Activated CD4-positive, alpha-beta T cell treated with anti-CD3 and anti-CD28 coated beads, Interleukin-2, amount 10 ng/mL, durations not matched to agents 7 days and 5 days (primary cell): ENCODE data around the gene OR1S1. TPM values are rescaled to one million over a fixed set of nuclear protein-coding genes. Genes with fewer than 3 reads are reported as not detected.
"Not testable (repeated sequence)": the region's sequence is repeated elsewhere in the genome, so short reads cannot be mapped to it uniquely, and the experiment has no call there.

Experiments used
- CTCF ChIA-PET: fragments of 350-600 bp; sonication (Branson Sonifier 250); formaldehyde crosslinking; loops from one replicate; lab custom pipeline; 2021; ENCODE audit warnings: antibody characterized with exemption; lab: Charles Lee
- POLR2A ChIA-PET: fragments of 350-600 bp; sonication (Branson Sonifier 250); formaldehyde crosslinking; loops from one replicate; lab custom pipeline; 2021; ENCODE audit warnings: antibody characterized with exemption; lab: Charles Lee
- DNase-seq: peaks from one replicate; pipeline ENCODE4 v3.0.0-alpha.2; 2020
- H3K27ac Mint-ChIP-seq: one replicate; pipeline ENCODE4 v1.8.0; 2021; ENCODE audit warnings: mild to moderate bottlenecking, moderate library complexity, mixed read lengths
- H3K27me3 Mint-ChIP-seq: one replicate; pipeline ENCODE4 v1.8.0; 2021; ENCODE audit warnings: mixed read lengths
- H3K36me3 Mint-ChIP-seq: one replicate; pipeline ENCODE4 v1.8.0; 2021; ENCODE audit warnings: low read depth, mixed read lengths
- H3K4me1 Mint-ChIP-seq: one replicate; pipeline ENCODE4 v1.8.0; 2021; ENCODE audit warnings: mixed read lengths
- H3K4me3 Mint-ChIP-seq: one replicate; pipeline ENCODE4 v1.8.0; 2021; ENCODE audit warnings: mild to moderate bottlenecking, moderate library complexity, mixed read lengths
- H3K9me3 Mint-ChIP-seq: one replicate; pipeline ENCODE4 v1.8.0; 2021; ENCODE audit warnings: mixed read lengths
- total RNA-seq, 2 experiments: library from RNA; stranded (reverse); gene quantifications; one replicate each; pipeline ENCODE4 v1.2.3, GENCODE V29; 2021

The OR1S1 gene
- total RNA-seq = not detected

GRCh38 chr11:58212420-58212819 lies at the start of gene OR1S1:
Gene OR1S1 (plus strand): TSS chr11:58212720.
- H3K4me3 Mint-ChIP-seq, DNase-seq, H3K27ac Mint-ChIP-seq, H3K36me3 Mint-ChIP-seq, H3K9me3 Mint-ChIP-seq, POLR2A ChIA-PET, CTCF ChIA-PET, H3K4me1 Mint-ChIP-seq, H3K27me3 Mint-ChIP-seq: not testable (repeated sequence)

- Mint-ChIP-seq H3K4me3 (no peak overlapping the region), H3K27ac (no peak overlapping the region), H3K36me3 (no peaks in the 10 kb centered on the region), H3K4me1 (no peaks in the 10 kb centered on the region), H3K9me3 (no peaks in the 10 kb centered on the region), H3K27me3 (no peaks in the 10 kb centered on the region)
- ChIA-PET POLR2A (no interaction called here), CTCF (no interaction called here)
- DNase-seq = no peak
These were observed 48.1 kb upstream of the OR1S1 start for GRCh38 chr11:58164389-58164788.

GRCh38 chr11:58164990-58165389 lies 47.5 kb upstream of the OR1S1 start:
- no peaks in the 10 kb centered on the region for H3K9me3 Mint-ChIP-seq
- H3K4me1 Mint-ChIP-seq = no peaks in the 10 kb centered on the region
- H3K36me3 Mint-ChIP-seq = no peaks in the 10 kb centered on the region
- no peak for DNase-seq
- no peaks in the 10 kb centered on the region for H3K27me3 Mint-ChIP-seq
- H3K4me3 Mint-ChIP-seq = no peak overlapping the region
- POLR2A ChIA-PET = no interaction called here
- H3K27ac Mint-ChIP-seq = no peak overlapping the region
- CTCF ChIA-PET = no interaction called here

DNA sequence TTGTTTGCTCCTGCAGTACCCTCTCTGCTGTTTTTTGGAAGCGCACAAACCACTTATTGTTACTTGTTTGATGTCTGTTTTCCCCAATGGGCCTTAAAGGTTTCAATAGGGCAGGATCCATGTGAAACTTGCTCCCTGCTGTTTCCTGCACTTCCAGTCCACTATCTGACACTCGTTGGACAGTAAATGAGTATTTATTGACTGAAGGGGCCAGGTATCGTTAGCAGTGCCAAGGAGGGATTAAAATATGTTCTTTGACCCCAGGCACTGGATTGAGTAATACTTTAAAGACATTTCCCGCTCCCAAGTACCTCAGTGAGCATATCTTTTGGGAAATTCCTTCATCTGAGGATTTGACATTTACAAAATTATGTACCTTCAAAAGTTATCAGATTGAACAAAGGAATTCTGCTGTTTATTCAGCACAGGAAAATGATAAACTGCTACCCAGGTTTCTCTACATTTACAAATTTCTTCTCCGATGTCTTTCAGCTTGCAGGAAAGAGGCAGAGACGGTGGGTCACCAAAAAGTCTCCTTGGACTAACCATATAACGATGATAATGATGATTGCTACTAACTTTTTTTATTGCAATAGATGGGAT lies 46.9 kb upstream of the OR1S1 start:
- Mint-ChIP-seq H3K4me1 (no peaks in the 10 kb centered on the region), H3K4me3 (no peak overlapping the region), H3K27ac (no peak overlapping the region), H3K9me3 (no peaks in the 10 kb centered on the region), H3K36me3 (no peaks in the 10 kb centered on the region), H3K27me3 (no peaks in the 10 kb centered on the region)
- CTCF ChIA-PET = no interaction called here
- POLR2A ChIA-PET = no interaction called here
- DNase-seq = no peak

GRCh38 chr11:58177409-58178054 lies 35.0 kb upstream of the OR1S1 start:
- ChIA-PET CTCF (no interaction called here), POLR2A (no interaction called here)
- DNase-seq = no peak
- Mint-ChIP-seq H3K9me3 (no peaks in the 10 kb centered on the region), H3K27ac (no peak overlapping the region), H3K27me3 (peaks cover 2% of the 10 kb centered on the region), H3K4me3 (no peak overlapping the region), H3K4me1 (no peaks in the 10 kb centered on the region), H3K36me3 (no peaks in the 10 kb centered on the region)

GRCh38 chr11:58178444-58178843 lies 34.1 kb upstream of the OR1S1 start:
- no peaks in the 10 kb centered on the region for H3K4me1 Mint-ChIP-seq
- peaks cover 6% of the 10 kb centered on the region for H3K27me3 Mint-ChIP-seq
- CTCF ChIA-PET = no interaction called here
- H3K9me3 Mint-ChIP-seq = no peaks in the 10 kb centered on the region
- no peak for DNase-seq
- no peak overlapping the region for H3K27ac Mint-ChIP-seq
- POLR2A ChIA-PET = no interaction called here
- H3K4me3 Mint-ChIP-seq = no peak overlapping the region
- H3K36me3 Mint-ChIP-seq = no peaks in the 10 kb centered on the region

DNA sequence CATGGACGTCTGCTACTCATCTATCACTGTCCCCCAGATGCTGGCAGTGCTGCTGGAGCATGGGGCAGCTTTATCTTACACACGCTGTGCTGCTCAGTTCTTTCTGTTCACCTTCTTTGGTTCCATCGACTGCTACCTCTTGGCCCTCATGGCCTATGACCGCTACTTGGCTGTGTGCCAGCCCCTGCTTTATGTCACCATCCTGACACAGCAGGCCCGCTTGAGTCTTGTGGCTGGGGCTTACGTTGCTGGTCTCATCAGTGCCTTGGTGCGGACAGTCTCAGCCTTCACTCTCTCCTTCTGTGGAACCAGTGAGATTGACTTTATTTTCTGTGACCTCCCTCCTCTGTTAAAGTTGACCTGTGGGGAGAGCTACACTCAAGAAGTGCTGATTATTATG lies 32.9 kb upstream of the OR1S1 start:
- H3K27ac Mint-ChIP-seq = no peak overlapping the region
- CTCF ChIA-PET = no interaction called here

DNA sequence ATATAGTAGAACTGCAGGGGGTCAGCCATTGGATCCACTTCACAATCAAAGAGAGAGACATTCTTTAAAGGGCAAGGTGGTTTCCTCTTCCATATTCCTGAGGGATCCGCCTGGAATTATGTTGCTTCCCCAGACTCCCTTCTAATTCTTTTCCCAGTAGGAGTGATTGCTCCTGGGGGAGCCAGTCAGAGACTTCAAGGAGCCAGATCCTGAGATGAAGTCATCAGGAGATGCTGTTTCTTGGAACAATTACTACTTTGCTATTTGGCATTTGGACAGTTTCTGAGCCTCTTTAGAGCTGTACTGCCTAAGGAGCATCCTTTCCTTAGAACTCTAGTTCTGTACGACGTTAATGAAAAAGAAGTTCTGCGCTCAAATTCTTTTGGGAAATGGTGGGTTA lies 25.6 kb upstream of the OR1S1 start:
- POLR2A ChIA-PET = no interaction called here
- H3K27me3 Mint-ChIP-seq = peaks cover 5% of the 10 kb centered on the region
- no peaks in the 10 kb centered on the region for H3K4me1 Mint-ChIP-seq
- no peaks in the 10 kb centered on the region for H3K9me3 Mint-ChIP-seq
- no peak for DNase-seq
- no peak overlapping the region for H3K4me3 Mint-ChIP-seq
- CTCF ChIA-PET = no interaction called here
- H3K36me3 Mint-ChIP-seq = no peaks in the 10 kb centered on the region
- no peak overlapping the region for H3K27ac Mint-ChIP-seq

More for the DNA sequence above, 32.9 kb upstream of the OR1S1 start:
- POLR2A ChIA-PET = no interaction called here
- H3K27me3 Mint-ChIP-seq = peaks cover 6% of the 10 kb centered on the region
- no peak overlapping the region for H3K4me3 Mint-ChIP-seq
- H3K36me3 Mint-ChIP-seq = no peaks in the 10 kb centered on the region
- no peaks in the 10 kb centered on the region for H3K4me1 Mint-ChIP-seq
- DNase-seq = no peak
- no peaks in the 10 kb centered on the region for H3K9me3 Mint-ChIP-seq

DNA sequence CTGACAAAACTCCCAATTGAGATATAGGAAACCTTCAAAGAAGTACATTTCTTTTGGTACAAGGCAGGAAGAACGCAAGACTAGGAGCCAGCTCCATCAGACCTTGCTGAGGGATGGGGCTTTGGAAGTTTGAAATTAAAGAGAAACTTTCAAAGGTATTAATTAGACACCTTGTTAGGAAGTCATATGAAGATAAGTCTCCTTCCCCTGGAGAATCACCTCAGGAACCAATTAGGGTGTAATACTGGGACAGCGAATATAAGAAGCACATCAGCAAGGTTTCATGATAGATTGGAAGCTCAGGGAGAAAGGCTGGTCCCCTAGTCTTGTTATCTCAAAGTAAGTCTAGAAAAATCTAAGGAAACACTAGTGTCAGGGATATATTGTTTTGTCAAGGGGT lies 23.8 kb upstream of the OR1S1 start, which contains the start of gene OR9Q2:
Gene OR9Q2, plus strand, starts transcription at position 301 of the 400 bp plus-strand sequence. CDS start 1,421 bp downstream, outside the sequence.
- Mint-ChIP-seq H3K4me3 (no peak within 1 kb of the TSS), H3K4me1 (no peaks in the 10 kb centered on the region), H3K9me3 (no peaks in the 10 kb centered on the region), H3K27ac (no peak within 1 kb of the TSS), H3K36me3 (no peaks in the 10 kb centered on the region), H3K27me3 (no peaks in the 10 kb centered on the region)
- ChIA-PET CTCF (no interaction called here), POLR2A (no interaction called here)
- DNase-seq = no peak

DNA sequence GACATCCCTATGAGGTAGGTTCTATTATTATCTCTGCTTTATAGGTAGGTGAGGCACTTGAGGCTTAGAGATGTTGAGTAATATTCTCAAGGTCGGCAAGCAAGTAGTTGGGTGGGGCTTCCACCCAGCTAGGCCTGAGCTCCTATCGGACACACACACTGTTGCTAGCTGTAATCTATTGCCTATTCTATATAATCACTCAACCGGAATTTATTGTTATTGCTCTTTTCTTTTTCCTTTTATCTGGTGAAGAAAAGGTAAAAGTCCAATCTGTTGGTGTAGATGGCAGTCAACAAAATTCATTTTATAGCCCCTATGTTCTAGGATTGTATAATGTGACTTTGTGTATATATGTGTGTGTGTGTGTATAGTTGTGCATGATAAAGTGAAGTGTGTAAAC lies 20.3 kb upstream of the OR1S1 start:
- H3K4me1 Mint-ChIP-seq = no peaks in the 10 kb centered on the region
- H3K36me3 Mint-ChIP-seq = no peaks in the 10 kb centered on the region
- DNase-seq = no peak
- no peaks in the 10 kb centered on the region for H3K27me3 Mint-ChIP-seq
- ChIA-PET POLR2A (no interaction called here), CTCF (no interaction called here)
- H3K4me3 Mint-ChIP-seq = no peak overlapping the region
- H3K9me3 Mint-ChIP-seq = no peaks in the 10 kb centered on the region
- H3K27ac Mint-ChIP-seq = no peak overlapping the region

GRCh38 chr11:58193391-58193790 lies 19.1 kb upstream of the OR1S1 start:
- Mint-ChIP-seq H3K9me3 (no peaks in the 10 kb centered on the region), H3K4me3 (no peak overlapping the region), H3K27me3 (no peaks in the 10 kb centered on the region), H3K36me3 (no peaks in the 10 kb centered on the region), H3K4me1 (no peaks in the 10 kb centered on the region), H3K27ac (no peak overlapping the region)
- CTCF ChIA-PET = no interaction called here
- POLR2A ChIA-PET = no interaction called here
- DNase-seq = no peak

GRCh38 chr11:58195939-58196338 lies 16.6 kb upstream of the OR1S1 start:
- no peaks in the 10 kb centered on the region for H3K36me3 Mint-ChIP-seq
- H3K9me3 Mint-ChIP-seq = no peaks in the 10 kb centered on the region
- H3K27ac Mint-ChIP-seq = no peak overlapping the region
- H3K4me1 Mint-ChIP-seq = no peaks in the 10 kb centered on the region
- H3K27me3 Mint-ChIP-seq = no peaks in the 10 kb centered on the region
- H3K4me3 Mint-ChIP-seq = no peak overlapping the region
- POLR2A ChIA-PET = no interaction called here
- DNase-seq = no peak
- CTCF ChIA-PET = no interaction called here

DNA sequence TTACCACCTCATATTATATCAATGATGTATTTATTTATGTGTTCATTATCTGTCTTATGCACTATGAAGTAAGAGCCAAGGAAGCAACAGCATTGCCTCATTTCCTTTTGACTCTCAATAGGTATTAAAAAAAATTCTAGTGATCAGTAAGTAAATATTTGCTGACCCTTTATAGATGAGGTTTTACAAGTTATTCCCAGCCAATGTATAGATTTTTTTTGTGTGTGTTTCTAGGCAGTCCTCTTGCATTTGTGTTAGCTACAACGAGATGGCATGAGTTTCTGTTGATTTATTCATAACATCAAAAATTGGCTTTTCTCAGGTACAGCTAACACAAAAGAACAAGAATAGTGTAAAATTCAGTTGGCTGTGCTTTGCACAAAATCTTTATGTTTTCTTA lies 13.2 kb upstream of the OR1S1 start:
- DNase-seq = no peak
- Mint-ChIP-seq H3K27me3 (no peaks in the 10 kb centered on the region), H3K36me3 (no peaks in the 10 kb centered on the region), H3K27ac (no peak overlapping the region), H3K9me3 (no peaks in the 10 kb centered on the region), H3K4me3 (no peak overlapping the region), H3K4me1 (no peaks in the 10 kb centered on the region)
- ChIA-PET POLR2A (no interaction called here), CTCF (no interaction called here)

DNA sequence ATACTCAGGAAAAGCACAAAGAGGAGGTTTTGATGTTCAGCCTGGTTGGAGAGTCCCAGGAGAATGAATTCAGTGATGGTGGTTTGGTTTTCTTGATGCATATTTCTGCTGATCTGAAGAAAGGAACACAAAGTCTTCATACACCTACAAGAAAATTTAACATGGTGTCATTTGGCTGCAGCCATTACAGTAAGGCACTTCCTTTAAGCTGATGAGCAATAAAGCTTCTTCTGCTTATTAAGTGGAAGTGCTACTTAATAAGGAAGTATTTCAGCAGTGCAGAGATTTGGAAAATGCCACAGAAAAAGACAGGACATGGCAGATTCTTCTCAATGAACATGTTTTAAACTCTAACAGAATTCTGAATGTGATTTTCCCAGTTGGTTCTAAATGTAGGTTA lies 8.5 kb upstream of the OR1S1 start, which contains the start of gene OR1S2:
Gene OR1S2, minus strand, starts transcription at position 101 of the 400 bp plus-strand sequence. Its CDS starts 0 bp downstream, at position 101.
- CTCF ChIA-PET = no interaction called here
- no peaks in the 10 kb centered on the region for H3K4me1 Mint-ChIP-seq
- H3K9me3 Mint-ChIP-seq = no peaks in the 10 kb centered on the region
- H3K4me3 Mint-ChIP-seq = no peak within 1 kb of the TSS
- H3K27ac Mint-ChIP-seq = no peak within 1 kb of the TSS
- POLR2A ChIA-PET = no interaction called here
- H3K36me3 Mint-ChIP-seq = no peaks in the 10 kb centered on the region
- no peaks in the 10 kb centered on the region for H3K27me3 Mint-ChIP-seq
- no peak for DNase-seq
